Lower leg skin (tissue), 4 donors: Measurements from ENCODE around the gene DIP2C. TPM values are rescaled to one million over a fixed set of nuclear protein-coding genes. Genes with fewer than 3 reads are reported as not detected.

Experiments used
- DNase-seq, 2 donors: peaks; one replicate each; pipeline ENCODE4 v3.0.0-alpha.2; 2019; ENCODE audit warnings: low spot score in 2 of 2
- H3K4me3 ChIP-seq: fragments of 200-600 bp; sonication (generic); 2 replicates; pipeline ENCODE4 v1.5.1; 2017; ENCODE audit warnings: mild to moderate bottlenecking, low read depth; ENCODE audit not compliant: poor library complexity, severe bottlenecking
- POLR2A ChIP-seq, 2 donors: fragments of 450-650 bp; IDR thresholded peaks; one replicate each; pipeline ENCODE4 v1.6.1; 2016 to 2017; ENCODE audit warnings: antibody characterized with exemption in 2 of 2, mild to moderate bottlenecking in 1 of 2, moderate library complexity in 1 of 2
- WGBS, 2 donors: methylation state at CpG; one replicate each; pipeline ENCODE4 v1.1.5; 2018; 5-methylcytosine and 5-hydroxymethylcytosine counted together
- intact Hi-C: fragments of 100-400 bp; cut with DNase I; formaldehyde crosslinking; loops from one replicate; pipeline ENCODE4 v1.15.0; 2023; ENCODE audit warnings: low total_unique reads
- total RNA-seq, 4 donors: library from RNA; depleted of rRNA; stranded (reverse); fragments of >200 nt; gene quantifications; one replicate each; pipeline ENCODE4 v1.1.0, GENCODE V29; 2016
- TF ChIP-seq, protein P1 (sequence below), 3 donors: fragments of 450-650 bp; IDR thresholded peaks; one replicate each; pipeline ENCODE4 v1.5.1; 2016; ENCODE audit warnings: antibody characterized with exemption in 3 of 3, mild to moderate bottlenecking in 3 of 3, moderate library complexity in 2 of 3

DIP2C gene
- total RNA-seq, 4 donors from 2014 or later, result 6.2 to 14.7 (median 10.6) TPM

DNA sequence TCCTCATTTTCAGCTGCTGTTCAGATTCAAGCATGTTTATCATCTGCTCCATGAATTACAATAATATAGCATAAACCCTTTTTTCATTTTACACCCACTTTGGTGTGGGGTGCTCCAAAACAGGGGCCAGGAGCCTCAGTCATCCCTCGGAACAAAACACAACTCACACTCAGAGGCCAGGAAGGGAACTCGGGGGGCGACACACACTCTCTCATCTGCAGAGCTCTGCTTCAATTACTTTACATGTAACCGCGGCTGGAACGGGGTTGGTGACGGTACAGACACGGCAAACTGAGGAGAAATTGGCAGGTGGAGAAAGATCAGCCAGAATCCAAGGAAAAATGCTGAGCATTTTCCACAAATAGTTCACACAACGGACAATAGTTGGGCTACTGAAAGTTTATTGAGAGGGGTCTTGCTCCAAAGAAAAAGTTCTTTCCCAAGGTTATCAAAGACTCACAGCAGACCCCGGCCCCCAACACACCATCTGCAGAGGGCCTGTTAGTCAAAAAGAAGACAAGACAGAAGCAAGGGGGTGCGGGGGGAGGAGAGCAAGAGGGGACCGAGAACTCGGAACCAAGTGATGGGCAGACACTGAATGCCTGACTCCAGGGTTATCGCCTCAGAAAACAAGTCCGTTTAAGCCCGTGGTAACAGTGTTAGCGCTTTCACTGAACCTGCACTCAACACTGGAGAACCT is 20.5 kb downstream of the DIP2C start:
- TF ChIP-seq POLR2A (IDR thresholded peaks at IDR 0.05), result no peak
- TF ChIP-seq, protein P1, sequence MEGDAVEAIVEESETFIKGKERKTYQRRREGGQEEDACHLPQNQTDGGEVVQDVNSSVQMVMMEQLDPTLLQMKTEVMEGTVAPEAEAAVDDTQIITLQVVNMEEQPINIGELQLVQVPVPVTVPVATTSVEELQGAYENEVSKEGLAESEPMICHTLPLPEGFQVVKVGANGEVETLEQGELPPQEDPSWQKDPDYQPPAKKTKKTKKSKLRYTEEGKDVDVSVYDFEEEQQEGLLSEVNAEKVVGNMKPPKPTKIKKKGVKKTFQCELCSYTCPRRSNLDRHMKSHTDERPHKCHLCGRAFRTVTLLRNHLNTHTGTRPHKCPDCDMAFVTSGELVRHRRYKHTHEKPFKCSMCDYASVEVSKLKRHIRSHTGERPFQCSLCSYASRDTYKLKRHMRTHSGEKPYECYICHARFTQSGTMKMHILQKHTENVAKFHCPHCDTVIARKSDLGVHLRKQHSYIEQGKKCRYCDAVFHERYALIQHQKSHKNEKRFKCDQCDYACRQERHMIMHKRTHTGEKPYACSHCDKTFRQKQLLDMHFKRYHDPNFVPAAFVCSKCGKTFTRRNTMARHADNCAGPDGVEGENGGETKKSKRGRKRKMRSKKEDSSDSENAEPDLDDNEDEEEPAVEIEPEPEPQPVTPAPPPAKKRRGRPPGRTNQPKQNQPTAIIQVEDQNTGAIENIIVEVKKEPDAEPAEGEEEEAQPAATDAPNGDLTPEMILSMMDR (IDR thresholded peaks at IDR 0.05), result no peak
- DNase-seq, result peak in 1 of 2 donors; percentile 73
- intact Hi-C loops, result no loop called here
- H3K4me3 ChIP-seq, result no peak overlapping the region
- 88 to 89% methylated on average over 17 of the region's 17 CpGs for whole genome bisulfite sequencing, 2 donors

DNA sequence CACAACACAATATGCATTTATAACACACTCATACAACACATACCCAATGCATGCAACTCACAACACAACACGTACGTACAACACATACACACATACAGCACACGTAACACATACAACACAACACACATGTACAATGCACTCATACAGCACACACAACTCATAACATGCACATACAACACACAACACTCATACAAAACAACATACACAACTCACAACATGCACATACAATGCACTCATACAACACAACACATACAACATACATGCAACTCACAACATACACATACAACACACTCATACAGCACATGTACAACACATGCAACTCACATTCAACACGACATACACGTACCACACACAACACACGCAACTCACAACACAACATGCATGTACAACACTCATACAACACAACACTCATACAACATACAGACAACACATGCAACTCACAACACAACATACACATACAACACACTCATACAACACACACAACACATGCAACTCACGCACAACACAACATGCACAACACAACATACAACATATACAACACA is 21.8 kb downstream of the DIP2C start:
- TF ChIP-seq, protein P1 (IDR thresholded peaks at IDR 0.05), result no peak
- no peak for TF ChIP-seq POLR2A (IDR thresholded peaks at IDR 0.05)
- H3K4me3 ChIP-seq, result no peak overlapping the region
- DNase-seq, result peak in 1 of 2 donors; percentile 50
- 98 to 99% methylated on average over 7 of the region's 7 CpGs for WGBS, 2 donors
- intact Hi-C loops, result no loop called here

DNA sequence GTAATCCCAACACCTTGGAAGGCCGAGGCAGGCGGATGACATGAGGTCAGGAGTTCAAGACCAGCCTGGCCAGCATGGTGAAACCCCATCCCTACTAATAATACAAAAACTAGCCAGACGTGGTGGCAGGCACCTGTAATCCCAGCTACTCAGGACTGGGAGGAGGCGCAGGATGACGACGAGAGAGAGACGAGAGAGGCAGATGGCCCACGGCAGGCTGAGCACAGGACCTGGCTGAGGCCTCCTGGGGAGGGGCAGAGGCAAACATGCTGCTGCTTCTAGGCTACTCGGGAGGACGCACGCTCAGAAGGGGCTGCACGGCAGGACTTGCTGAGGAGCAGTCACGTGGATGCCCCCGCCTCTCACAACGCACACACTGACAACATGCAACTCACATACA is 22.4 kb downstream of the DIP2C start:
- DNase-seq, result peak in 1 of 2 donors; percentile 45
- intact Hi-C loops, result no loop called here
- 86 to 90% methylated on average over 15 of the region's 15 CpGs for WGBS, 2 donors
- H3K4me3 ChIP-seq, result no peak overlapping the region
- TF ChIP-seq, protein P1 (IDR thresholded peaks at IDR 0.05), result no peak
- no peak for TF ChIP-seq POLR2A (IDR thresholded peaks at IDR 0.05)

DNA sequence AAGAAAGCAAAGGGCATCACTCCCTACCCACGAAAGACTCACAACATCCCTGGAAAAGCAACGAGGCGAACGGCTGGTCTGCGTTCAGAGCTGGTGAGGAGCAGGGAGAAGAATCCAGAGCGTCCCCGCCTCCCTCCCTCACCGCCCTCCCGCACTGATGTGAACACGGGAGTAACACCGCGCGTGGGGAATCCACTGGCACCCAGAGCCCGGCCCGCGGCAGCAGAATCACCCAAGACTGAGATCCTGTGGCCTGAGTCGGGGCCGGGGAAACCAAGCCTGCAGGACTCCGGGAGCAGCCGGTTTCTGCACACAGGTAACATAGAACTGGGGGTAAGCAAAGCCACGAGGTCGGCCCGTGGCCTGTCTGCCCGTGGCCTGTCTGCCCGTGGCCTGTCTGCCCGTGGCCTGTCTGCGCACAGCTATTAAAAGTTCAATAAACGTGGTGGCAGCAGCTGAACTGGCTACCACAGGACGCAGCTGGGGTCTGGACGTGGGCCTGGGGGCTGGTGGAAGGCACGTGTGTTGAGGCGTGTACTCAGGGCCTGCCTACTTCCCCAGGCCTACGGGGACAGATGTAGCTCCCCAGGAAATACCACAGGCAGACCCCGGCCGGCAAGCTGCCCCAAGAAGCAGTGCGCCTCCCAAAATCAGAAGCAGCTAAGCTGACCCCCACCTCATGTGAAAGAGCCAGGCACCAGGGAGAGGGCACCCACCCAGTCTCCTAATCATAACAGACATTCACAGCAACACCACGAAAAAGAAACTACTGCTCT is 23.0 kb downstream of the DIP2C start:
- no peak overlapping the region for H3K4me3 ChIP-seq
- DNase-seq, result peak in 1 of 2 donors; percentile 82
- TF ChIP-seq POLR2A (IDR thresholded peaks at IDR 0.05), result no peak
- TF ChIP-seq, protein P1 (IDR thresholded peaks at IDR 0.05), result no peak
- intact Hi-C loops, result no loop called here
- 85 to 95% methylated on average over 26 to 37 of the region's 37 CpGs for WGBS, 2 donors

DNA sequence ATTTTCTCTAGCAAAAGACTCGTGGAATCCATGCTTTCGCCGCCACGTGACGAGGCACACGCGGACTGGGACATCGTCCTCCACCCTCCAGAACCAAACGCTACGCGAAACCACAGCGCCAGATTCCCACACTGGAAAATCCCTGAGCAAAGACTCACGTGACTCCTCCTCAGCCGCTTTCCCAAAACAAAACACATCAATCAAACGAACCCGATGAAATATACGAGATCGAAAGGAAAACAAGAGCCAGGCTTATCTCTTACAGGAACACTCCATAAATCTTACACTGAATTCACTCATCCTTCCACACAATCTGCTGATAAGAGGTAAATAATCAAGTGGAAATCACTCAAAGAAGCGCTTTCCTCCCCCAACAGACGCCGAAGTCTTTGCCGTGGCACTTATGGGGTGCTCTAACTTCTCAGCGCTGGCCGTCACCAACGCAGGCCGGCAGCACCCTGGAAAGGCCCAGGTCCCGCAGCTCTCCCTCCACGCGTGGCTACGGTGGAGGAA is 23.8 kb downstream of the DIP2C start:
- intact Hi-C loops, result no loop called here
- no peak overlapping the region for H3K4me3 ChIP-seq
- 82 to 89% methylated on average over 30 of the region's 30 CpGs for WGBS, 2 donors
- TF ChIP-seq, protein P1 (IDR thresholded peaks at IDR 0.05), result no peak
- TF ChIP-seq POLR2A (IDR thresholded peaks at IDR 0.05), result no peak
- DNase-seq, result no peak
